ENCODE data around the gene FAM107B.

The FAM107B gene

GRCh38 chr10:14583252-14583651, 191.4 kb downstream of the FAM107B start:
- peak in 1 of 2 experiments; percentile 65 for DNase-seq (ENCODE audit: low read depth in 2 of 2)

DNA sequence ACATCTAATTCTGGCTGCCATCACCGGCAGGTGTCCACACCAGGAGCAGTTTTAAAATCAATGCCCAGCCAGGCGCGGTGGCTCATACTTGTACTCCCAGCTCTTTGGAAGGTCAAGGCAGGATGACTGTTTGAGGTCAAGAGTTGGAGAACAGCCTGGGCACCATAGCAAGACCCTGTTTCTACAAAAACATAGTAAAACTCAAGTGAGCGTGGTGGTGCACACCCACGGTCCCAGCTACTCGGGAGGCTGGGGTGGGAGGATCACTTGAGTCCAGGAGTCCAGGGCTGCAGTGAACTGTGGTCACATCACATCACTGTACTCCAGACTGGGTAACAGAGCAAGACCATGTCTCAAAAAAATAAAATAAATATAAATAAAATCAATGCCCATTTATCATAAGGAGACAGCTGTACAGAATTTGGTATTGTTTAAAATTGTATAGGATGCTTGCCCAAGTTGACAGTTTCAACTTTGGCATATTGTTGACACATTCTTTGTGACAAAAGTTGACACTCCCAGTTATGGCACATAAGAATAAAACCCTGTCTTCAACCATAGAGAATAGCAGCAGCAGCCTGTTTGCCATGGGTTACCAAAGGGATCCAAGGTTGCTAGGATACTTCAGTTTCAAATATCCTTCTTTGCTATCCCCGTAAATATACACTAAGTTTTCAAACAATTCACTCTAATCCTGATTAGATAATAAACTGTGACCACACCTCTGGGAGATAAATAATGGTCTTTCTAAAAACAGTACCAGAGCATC, 193.0 kb downstream of the FAM107B start:
- no peak for DNase-seq (ENCODE audit: low read depth in 2 of 2)

- no peak for DNase-seq (ENCODE audit: low read depth in 2 of 2)
Measured at GRCh38 chr10:14580671-14581332, 193.9 kb downstream of the FAM107B start.

DNA sequence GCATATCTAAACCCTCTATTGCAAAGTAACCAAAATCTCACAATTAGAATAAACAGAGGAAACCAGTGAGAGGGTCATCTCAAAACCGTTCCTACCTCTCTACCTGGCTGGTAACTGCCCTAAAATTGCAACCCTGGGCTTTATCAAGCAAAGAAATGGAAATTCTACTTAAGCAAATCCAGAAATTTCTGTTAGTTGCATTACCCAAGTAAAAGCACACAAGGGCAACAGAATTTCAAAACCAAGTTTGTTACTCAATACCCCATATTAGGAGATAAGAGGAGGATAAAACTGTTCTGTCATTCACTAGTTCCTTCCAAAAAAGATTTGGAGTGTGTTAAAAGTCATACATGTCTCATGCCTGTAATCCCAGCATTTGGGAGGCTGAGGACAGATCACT, 195.3 kb downstream of the FAM107B start:
- no peak for DNase-seq (ENCODE audit: low read depth in 2 of 2)

- DNase-seq (ENCODE audit: low read depth in 2 of 2), result no peak
Measured at GRCh38 chr10:14578060-14578952, 196.4 kb downstream of the FAM107B start.

DNA sequence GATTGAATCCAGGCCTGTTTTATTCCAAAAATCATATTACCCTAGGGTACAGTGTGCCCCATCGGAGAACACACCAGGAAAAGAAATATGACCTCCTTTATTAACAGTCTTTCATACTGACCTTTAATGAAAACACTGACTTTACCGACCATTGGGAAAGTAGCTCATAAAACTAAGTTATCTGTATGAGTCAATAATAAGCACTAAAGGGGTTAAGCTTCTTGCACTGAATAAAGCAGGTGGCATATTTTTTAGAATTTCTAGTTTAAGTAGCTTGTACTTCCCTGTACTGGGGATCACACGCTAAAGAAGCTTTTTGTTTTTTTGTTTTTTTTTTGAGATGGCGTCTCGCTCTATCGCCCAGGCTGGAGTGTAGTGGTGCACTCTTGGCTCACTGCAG, 199.8 kb downstream of the FAM107B start:
- DNase-seq (ENCODE audit: low read depth in 2 of 2), result no peak

DNA sequence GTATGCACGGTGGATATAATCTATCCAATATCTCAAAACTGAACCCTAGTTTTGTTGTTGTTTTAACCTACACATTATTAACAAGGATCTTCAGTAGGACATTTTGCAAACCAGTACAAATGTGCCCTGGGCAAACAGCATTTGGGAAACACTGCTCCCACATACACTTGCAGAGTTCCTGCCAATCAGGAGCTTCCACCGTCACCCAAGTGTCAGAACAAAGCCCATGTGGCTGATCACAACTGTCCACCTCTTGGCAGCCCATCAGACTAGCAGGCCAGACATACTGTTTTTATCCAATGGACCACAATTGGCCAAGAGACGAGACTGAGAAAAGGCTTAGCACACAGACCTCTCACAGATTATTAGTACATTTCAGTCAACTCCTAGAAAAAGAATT, 200.4 kb downstream of the FAM107B start:
- no peak for DNase-seq (ENCODE audit: low read depth in 2 of 2)

DNA sequence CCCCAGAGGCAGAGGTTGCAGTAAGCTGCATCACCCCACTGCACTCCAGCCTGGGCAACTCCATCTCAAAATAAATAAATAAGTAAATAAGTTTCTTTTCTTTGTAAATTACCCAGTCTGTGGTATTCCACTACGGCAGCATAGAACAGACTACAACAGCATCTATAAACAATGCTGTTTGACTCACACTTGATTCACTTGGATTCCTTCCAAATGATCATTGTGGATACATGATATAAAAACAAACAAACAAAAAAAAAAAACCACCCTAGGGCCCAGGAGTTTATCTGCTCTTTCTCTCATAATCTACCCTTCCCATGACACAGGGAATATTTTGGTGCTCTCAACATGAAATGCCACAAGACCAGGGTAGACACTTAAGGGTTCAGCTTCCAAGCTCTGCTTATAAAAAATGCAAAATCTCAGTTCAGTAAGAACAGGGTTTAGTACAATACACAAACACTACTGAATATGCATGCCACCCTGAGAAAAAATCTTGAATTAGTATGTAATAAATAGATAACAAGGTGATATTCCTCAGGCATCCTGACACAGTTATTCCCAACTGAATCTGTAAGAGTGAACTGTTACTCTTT, 200.9 kb downstream of the FAM107B start:
- DNase-seq (ENCODE audit: low read depth in 2 of 2), result no peak

DNA sequence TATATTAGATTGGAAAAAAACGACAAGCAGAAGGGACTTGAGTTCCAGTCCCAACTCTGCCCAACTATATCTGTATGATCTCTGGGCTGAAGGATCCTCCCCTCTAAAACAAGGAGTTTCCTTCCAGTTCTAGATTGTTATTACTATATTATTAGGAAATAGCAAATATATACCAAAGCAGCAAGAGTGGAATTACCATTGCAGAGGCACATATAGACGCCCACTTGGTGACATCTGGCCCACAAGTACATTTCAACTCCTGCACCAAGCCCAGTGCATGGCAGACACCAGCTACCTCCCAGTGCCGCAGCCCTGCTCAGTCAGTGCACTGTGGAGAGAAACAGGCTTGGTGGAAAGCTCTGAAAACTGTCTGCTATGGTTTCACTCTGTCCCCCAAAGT, 201.9 kb downstream of the FAM107B start:
- no peak for DNase-seq (ENCODE audit: low read depth in 2 of 2)

DNA sequence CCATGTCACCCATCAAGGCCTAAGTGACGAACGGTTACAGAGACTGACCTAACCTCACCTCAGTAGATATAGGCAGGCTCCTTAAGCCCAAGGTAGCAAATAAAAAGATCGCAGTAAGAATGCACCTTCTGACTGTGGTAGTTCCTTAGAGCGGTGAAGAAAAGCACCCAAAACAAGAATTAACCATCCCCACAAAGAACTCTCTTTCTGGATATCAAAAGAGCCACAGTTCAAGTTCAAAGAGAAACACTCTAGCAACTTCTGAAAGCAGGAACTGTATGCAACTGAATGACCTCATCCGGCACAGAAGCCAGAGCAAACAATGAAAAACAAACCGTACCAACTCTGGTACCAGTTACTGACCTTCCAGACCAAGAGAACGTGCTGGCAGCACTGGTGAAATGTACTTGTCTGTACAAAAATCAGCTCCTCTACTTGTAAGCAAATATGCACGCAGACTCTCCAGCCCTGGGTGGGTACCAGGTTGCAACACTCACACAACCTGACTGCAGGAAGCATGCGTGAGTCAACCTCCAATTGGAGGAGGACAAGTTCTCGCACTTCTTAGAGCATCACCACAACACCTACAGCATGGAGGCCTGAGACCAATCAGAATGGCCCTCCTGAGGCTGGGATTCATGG, 202.7 kb downstream of the FAM107B start:
- peak in 1 of 2 experiments; percentile 26 for DNase-seq (ENCODE audit: low read depth in 2 of 2)

- DNase-seq (ENCODE audit: low read depth in 2 of 2), result no peak
Measured at GRCh38 chr10:14570800-14571199, 203.9 kb downstream of the FAM107B start.

- no peak for DNase-seq (ENCODE audit: low read depth in 2 of 2)
Measured at GRCh38 chr10:14569274-14570060, 205.2 kb downstream of the FAM107B start.

GRCh38 chr10:14567421-14567820, 207.3 kb downstream of the FAM107B start:
- DNase-seq (ENCODE audit: low read depth in 2 of 2), result no peak

DNA sequence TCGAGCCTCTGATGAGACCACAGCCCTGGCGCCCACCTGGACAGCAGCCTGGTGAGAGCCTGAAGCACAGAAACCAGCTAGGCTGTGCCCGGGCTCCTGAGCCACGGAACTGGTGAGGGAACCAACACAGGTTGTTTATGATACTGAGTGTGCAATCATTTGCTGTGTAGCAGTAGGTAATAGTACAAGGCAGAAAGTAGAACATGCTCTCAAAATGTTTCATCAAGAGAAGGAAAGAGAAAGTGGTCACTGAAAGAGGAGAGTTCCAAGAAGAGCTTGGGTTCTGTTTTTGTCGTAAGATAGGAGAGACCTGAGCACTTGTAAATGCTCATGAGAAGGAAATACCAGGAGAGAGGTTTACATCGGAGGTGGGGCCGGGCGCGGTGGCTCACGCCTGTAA, 208.2 kb downstream of the FAM107B start:
- no peak for DNase-seq (ENCODE audit: low read depth in 2 of 2)

DNA sequence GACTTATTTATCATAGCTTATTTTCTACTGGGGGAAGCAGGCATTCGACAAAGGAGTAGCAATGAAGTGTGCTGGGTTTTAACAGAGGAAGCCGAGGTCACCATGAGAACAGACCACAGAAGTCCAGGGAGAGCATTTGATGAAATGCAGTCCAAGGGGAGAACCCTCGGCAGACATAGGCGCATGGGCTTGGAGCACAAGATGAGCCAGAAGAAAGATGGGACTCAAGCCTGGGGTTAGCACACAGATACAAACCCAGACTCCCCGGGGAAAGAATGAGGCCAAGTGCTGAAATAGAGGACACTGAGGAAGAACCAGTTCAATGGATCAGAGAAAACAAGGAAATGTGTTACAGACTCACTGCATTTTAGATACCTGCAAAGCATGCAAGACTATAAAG, 209.5 kb downstream of the FAM107B start:
- no peak for DNase-seq (ENCODE audit: low read depth in 2 of 2)

DNA sequence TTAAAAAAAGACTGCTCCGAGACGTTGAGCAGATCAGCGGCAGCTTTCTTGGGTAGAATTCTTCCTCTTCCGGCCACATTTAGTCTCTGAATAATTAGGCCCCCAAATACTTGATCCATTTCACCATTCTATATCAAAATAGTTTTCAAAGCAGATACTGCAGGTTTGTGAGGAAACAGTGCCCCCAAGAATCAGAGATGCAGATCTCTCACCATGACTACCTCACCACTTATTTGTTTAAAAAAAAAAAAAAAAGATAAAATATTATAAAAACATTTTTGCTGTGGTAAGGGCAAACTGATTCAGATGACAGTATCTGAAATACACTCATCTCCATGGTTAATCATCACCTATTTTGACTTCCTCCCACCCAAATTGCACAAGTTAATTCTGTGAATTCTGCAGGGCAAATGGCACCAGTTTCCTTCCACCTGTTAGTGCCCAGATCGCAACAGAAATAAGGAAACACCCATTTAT, 210.4 kb downstream of the FAM107B start:
- no peak for DNase-seq (ENCODE audit: low read depth in 2 of 2)

DNA sequence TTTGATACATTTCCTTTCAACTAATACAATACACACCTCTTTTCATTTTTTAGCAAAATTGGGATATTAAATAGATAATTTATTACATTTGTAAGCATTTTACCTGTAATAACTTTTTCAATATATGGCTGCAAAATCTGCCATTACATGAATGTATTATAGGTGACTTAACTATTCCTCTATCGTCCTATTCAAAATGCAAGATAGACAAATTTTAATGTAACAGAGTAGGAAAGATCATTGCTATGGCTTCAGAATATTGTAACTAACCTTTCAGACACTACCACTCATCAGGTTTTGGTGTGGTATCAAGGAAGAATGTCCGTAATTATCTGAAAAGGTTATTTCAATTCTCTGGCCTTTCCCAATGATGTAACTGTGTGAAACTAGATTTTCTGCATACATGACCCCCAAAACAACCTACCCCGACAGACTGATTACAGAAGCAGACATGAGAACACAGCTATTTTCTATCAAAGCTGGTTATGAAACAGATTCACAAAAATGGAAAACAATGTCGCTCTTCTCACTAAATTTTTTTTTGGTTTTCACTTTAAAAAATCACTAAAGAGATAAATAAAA, 211.2 kb downstream of the FAM107B start:
- no peak for DNase-seq (ENCODE audit: low read depth in 2 of 2)

GRCh38 chr10:14563076-14563336, 211.7 kb downstream of the FAM107B start:
- no peak for DNase-seq (ENCODE audit: low read depth in 2 of 2)

GRCh38 chr10:14562218-14563075, 212.2 kb downstream of the FAM107B start:
- no peak for DNase-seq (ENCODE audit: low read depth in 2 of 2)
